ENCODE data around the gene OR2H2. TPM values are rescaled to one million over a fixed set of nuclear protein-coding genes. Genes with fewer than 3 reads are reported as not detected.

The OR2H2 gene
- total and polyA plus RNA-seq, 3 donors from 2014 or later = 0.25 to 3.7 (median 0.63) TPM

- no peaks in the 10 kb centered on the region for H3K4me1 ChIP-seq
- TF ChIP-seq POLR2A (IDR thresholded peaks at IDR 0.05) (no peak), CTCF (IDR thresholded peaks at IDR 0.05) (no peak)
- no peaks in the 10 kb centered on the region for H3K36me3 ChIP-seq (ENCODE audit: low read depth, missing control alignments)
- H3K27ac ChIP-seq = no peak overlapping the region
- no peaks in the 10 kb centered on the region for H3K27me3 ChIP-seq
- WGBS, 2 donors = 53% methylated on average over 2 of the region's 2 CpGs
- intact Hi-C loops (cut with DNase I; ENCODE audit: low total_unique reads) = no loop called here
- H3K9me3 ChIP-seq = no peaks in the 10 kb centered on the region
- no peak for DNase-seq
- no peak overlapping the region for H3K4me3 ChIP-seq
Measured at GRCh38 chr6:29567541-29567940, 17.4 kb upstream of the OR2H2 start.

- Histone ChIP-seq H3K27ac (no peak overlapping the region), H3K36me3 (ENCODE audit: low read depth, missing control alignments) (no peaks in the 10 kb centered on the region), H3K9me3 (no peaks in the 10 kb centered on the region), H3K4me1 (no peaks in the 10 kb centered on the region), H3K27me3 (no peaks in the 10 kb centered on the region), H3K4me3 (no peak overlapping the region)
- intact Hi-C loops (cut with DNase I; ENCODE audit: low total_unique reads) = no loop called here
- TF ChIP-seq CTCF (IDR thresholded peaks at IDR 0.05) (no peak), POLR2A (IDR thresholded peaks at IDR 0.05) (no peak)
- no peak for DNase-seq
- WGBS, 2 donors = 64 to 67% methylated on average over 5 of the region's 5 CpGs
Measured at GRCh38 chr6:29567991-29568390, 16.9 kb upstream of the OR2H2 start.

- TF ChIP-seq CTCF (IDR thresholded peaks at IDR 0.05) (no peak), POLR2A (IDR thresholded peaks at IDR 0.05) (no peak)
- Histone ChIP-seq H3K36me3 (ENCODE audit: low read depth, missing control alignments) (no peaks in the 10 kb centered on the region), H3K27me3 (no peaks in the 10 kb centered on the region), H3K27ac (no peak overlapping the region), H3K9me3 (no peaks in the 10 kb centered on the region), H3K4me1 (no peaks in the 10 kb centered on the region), H3K4me3 (no peak overlapping the region)
- no peak for DNase-seq
- intact Hi-C loops (cut with DNase I; ENCODE audit: low total_unique reads) = no loop called here
Measured at GRCh38 chr6:29576056-29576455, 8.9 kb upstream of the OR2H2 start.

GRCh38 chr6:29577544-29577943, 7.4 kb upstream of the OR2H2 start:
- H3K27ac ChIP-seq = no peak overlapping the region
- no peak overlapping the region for H3K4me3 ChIP-seq
- H3K27me3 ChIP-seq = no peaks in the 10 kb centered on the region
- H3K4me1 ChIP-seq = no peaks in the 10 kb centered on the region
- no peaks in the 10 kb centered on the region for H3K36me3 ChIP-seq (ENCODE audit: low read depth, missing control alignments)
- no peak for TF ChIP-seq CTCF (IDR thresholded peaks at IDR 0.05)
- no peak for TF ChIP-seq POLR2A (IDR thresholded peaks at IDR 0.05)
- no peaks in the 10 kb centered on the region for H3K9me3 ChIP-seq
- DNase-seq = no peak
- 71 to 72% methylated on average over 7 of the region's 7 CpGs for WGBS, 2 donors
- intact Hi-C loops (cut with DNase I; ENCODE audit: low total_unique reads) = no loop called here

- Histone ChIP-seq H3K27ac (no peak overlapping the region), H3K27me3 (no peaks in the 10 kb centered on the region), H3K9me3 (no peaks in the 10 kb centered on the region), H3K36me3 (ENCODE audit: low read depth, missing control alignments) (no peaks in the 10 kb centered on the region), H3K4me3 (no peak overlapping the region), H3K4me1 (no peaks in the 10 kb centered on the region)
- 21 to 34% methylated on average over 3 of the region's 3 CpGs for WGBS, 2 donors
- TF ChIP-seq CTCF (IDR thresholded peaks at IDR 0.05) (peak; percentile 73 to 94 (median 92)), POLR2A (IDR thresholded peaks at IDR 0.05) (no peak)
- DNase-seq = peak; percentile 58
- intact Hi-C loops (cut with DNase I; ENCODE audit: low total_unique reads) = no loop called here
Measured at GRCh38 chr6:29589423-29590048, 4.6 kb downstream of the OR2H2 start.

Measured in testis (tissue), 3 donors.